ENCODE results near the gene SULF2. TPM values are rescaled to one million over a fixed set of nuclear protein-coding genes. Genes with fewer than 3 reads are reported as not detected.

Gene SULF2
- total RNA-seq, 1 experiment from 2014 or later = 66.1 TPM

DNA sequence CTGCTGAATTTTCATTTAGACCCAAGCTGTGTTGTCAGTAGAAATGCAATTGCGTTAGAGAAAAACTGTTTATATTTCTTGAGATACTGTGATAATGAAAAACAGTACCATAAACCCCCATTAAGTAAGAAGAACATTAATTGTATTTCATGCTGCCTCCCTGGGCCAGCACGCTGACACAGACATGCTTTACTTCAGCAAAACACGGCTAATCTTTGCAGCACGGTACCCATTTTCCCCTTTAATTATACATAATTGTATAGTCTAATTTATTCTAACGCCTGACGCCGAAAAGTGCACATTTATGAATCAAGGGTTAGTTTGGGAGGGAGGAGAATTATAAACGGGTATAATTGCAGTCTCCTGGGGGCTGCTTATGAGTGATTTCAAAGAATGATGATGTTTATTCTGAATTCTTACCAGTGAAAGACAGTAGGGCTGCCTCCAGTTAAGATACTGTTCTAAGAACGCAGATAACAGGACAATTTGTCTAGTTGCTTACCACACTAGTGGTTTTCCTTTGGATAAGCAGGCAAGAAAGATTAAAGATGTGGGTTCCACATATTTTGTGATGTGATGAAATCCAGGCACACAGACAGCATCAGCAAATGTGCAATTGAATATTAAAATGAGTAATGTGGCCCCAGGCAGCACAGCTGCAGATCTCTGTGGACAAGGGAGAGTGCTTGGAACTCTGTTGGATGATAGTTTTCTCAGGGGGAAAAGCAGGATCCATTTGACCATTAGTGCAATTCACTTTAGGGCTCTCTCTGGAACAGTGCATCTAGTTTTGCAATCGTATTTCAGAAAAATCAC, 4.7 kb upstream of the SULF2 start:
- H3K9me3 ChIP-seq = no peaks in the 10 kb centered on the region
- TF ChIP-seq, protein P1, sequence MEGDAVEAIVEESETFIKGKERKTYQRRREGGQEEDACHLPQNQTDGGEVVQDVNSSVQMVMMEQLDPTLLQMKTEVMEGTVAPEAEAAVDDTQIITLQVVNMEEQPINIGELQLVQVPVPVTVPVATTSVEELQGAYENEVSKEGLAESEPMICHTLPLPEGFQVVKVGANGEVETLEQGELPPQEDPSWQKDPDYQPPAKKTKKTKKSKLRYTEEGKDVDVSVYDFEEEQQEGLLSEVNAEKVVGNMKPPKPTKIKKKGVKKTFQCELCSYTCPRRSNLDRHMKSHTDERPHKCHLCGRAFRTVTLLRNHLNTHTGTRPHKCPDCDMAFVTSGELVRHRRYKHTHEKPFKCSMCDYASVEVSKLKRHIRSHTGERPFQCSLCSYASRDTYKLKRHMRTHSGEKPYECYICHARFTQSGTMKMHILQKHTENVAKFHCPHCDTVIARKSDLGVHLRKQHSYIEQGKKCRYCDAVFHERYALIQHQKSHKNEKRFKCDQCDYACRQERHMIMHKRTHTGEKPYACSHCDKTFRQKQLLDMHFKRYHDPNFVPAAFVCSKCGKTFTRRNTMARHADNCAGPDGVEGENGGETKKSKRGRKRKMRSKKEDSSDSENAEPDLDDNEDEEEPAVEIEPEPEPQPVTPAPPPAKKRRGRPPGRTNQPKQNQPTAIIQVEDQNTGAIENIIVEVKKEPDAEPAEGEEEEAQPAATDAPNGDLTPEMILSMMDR (IDR thresholded peaks at IDR 0.05; ENCODE audit: insufficient read depth in 1 of 2, low read depth in 1 of 2, low read length in 1 of 2, severe bottlenecking in 1 of 2, unreplicated experiment in 1 of 2) = no peak
- BruUV-seq (replicated peaks) = no TSS peak
- no peak overlapping the region for H3K27ac Mint-ChIP-seq (ENCODE audit: unreplicated experiment)
- ChIA-PET POLR2A (no interaction called here), CTCF (no interaction called here)
- peaks cover 9% of the 10 kb centered on the region for H3K36me3 Mint-ChIP-seq (ENCODE audit: insufficient read depth, unreplicated experiment)
- peaks cover 27% of the 10 kb centered on the region for H3K4me1 Mint-ChIP-seq (ENCODE audit: low read depth, unreplicated experiment)
- H3K9me3 Mint-ChIP-seq (ENCODE audit: unreplicated experiment) = no peaks in the 10 kb centered on the region
- DNase-seq = no peak
- H3K36me3 ChIP-seq (ENCODE audit: control insufficient read depth, insufficient read depth, low read length) = no peaks in the 10 kb centered on the region
- intact Hi-C loops (cut with micrococcal nuclease; ENCODE audit: unreplicated experiment) = loop anchor here (5.0 to 10.0 kb wide), 2 partner anchors 128 to 165 kb away; no protein-coding TSS in a partner anchor
- peaks cover 5% of the 10 kb centered on the region for H3K4me1 ChIP-seq
- H3K4me3 Mint-ChIP-seq (ENCODE audit: unreplicated experiment) = no peak overlapping the region
- H3K27me3 ChIP-seq (replicated peaks; ENCODE audit: control insufficient read depth, insufficient read depth, low read length) = no peaks in the 10 kb centered on the region
- H3K4me3 ChIP-seq (ENCODE audit: low read depth, low read length) = no peak overlapping the region
- H3K27me3 Mint-ChIP-seq (ENCODE audit: insufficient read depth, unreplicated experiment) = no peaks in the 10 kb centered on the region

DNA sequence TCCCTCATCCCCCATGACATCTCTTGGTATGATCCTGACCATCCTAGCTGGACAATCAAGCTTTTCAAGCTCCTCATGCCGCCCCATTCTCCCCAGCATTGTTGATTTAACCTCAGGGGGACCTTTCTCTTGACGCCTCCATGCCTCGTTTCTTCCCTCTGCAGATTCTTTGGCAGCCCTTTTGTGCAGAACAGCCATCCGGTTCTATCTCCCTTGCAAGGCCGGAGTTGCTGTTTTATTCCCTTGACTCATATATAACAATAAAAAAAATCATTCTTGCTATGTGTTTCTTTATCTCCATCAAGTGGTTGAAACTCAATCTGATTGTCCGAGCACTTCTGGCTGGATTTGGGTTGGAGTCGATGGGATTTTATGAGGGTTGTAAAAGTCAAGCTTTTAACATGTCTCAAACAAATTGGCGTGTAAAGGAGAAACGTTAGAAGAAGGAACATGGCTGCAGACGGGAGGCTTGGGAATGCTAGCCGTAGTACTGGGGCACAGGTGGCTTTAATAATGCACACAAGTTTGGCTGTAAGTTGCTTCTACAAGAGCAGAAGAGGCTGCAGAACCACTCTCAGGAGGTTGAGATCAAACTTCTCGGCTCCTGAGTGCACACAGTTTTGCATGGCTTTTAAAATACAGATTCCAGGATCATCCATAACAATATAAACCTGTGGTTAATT, 3.9 kb upstream of the SULF2 start:
- Mint-ChIP-seq H3K27me3 (ENCODE audit: insufficient read depth, unreplicated experiment) (peaks cover 2% of the 10 kb centered on the region), H3K27ac (ENCODE audit: unreplicated experiment) (no peak overlapping the region), H3K36me3 (ENCODE audit: insufficient read depth, unreplicated experiment) (peaks cover 9% of the 10 kb centered on the region), H3K9me3 (ENCODE audit: unreplicated experiment) (no peaks in the 10 kb centered on the region), H3K4me1 (ENCODE audit: low read depth, unreplicated experiment) (peaks cover 31% of the 10 kb centered on the region), H3K4me3 (ENCODE audit: unreplicated experiment) (no peak overlapping the region)
- BruUV-seq (replicated peaks) = no TSS peak
- POLR2A ChIA-PET = no interaction called here
- CTCF ChIA-PET = interaction anchor here (0.7 kb wide), 1 partner anchor 831 kb away, joined by 4 read pairs; no protein-coding TSS in a partner anchor
- Histone ChIP-seq H3K9me3 (no peaks in the 10 kb centered on the region), H3K27me3 (replicated peaks; ENCODE audit: control insufficient read depth, insufficient read depth, low read length) (no peaks in the 10 kb centered on the region), H3K4me1 (peaks cover 8% of the 10 kb centered on the region), H3K4me3 (ENCODE audit: low read depth, low read length) (no peak overlapping the region), H3K36me3 (ENCODE audit: control insufficient read depth, insufficient read depth, low read length) (no peaks in the 10 kb centered on the region)
- intact Hi-C loops (cut with micrococcal nuclease; ENCODE audit: unreplicated experiment) = loop anchor here (5.0 to 10.0 kb wide), 2 partner anchors 127 to 166 kb away; no protein-coding TSS in a partner anchor
- DNase-seq = no peak
- TF ChIP-seq, protein P1 (IDR thresholded peaks at IDR 0.05; ENCODE audit: insufficient read depth in 1 of 2, low read depth in 1 of 2, low read length in 1 of 2, severe bottlenecking in 1 of 2, unreplicated experiment in 1 of 2) = no peak

DNA sequence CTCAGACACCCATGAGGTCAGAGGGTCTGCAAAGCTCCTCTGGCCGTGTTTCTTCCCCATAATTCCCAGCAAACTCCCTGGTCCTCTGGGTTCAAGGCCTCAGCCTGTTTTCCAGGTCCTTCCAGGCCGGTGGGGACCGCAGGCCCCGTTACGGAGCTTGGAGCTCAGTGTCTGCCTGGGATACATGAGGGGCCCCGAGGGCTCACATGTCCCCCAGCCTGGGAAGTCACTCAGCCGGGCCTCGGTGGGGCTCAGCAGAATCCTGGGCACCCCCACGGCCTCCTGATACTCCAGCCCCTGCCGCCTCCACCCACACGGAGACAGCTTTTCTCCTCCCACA, 3.4 kb upstream of the SULF2 start:
- H3K4me3 ChIP-seq (ENCODE audit: low read depth, low read length) = no peak overlapping the region
- no peaks in the 10 kb centered on the region for H3K9me3 Mint-ChIP-seq (ENCODE audit: unreplicated experiment)
- no peaks in the 10 kb centered on the region for H3K9me3 ChIP-seq
- no peak overlapping the region for H3K27ac Mint-ChIP-seq (ENCODE audit: unreplicated experiment)
- H3K27me3 ChIP-seq (replicated peaks; ENCODE audit: control insufficient read depth, insufficient read depth, low read length) = no peaks in the 10 kb centered on the region
- intact Hi-C loops (cut with micrococcal nuclease; ENCODE audit: unreplicated experiment) = loop anchor here (5.0 to 10.0 kb wide), 2 partner anchors 126 to 166 kb away; no protein-coding TSS in a partner anchor
- TF ChIP-seq, protein P1 (IDR thresholded peaks at IDR 0.05; ENCODE audit: insufficient read depth in 1 of 2, low read depth in 1 of 2, low read length in 1 of 2, severe bottlenecking in 1 of 2, unreplicated experiment in 1 of 2) = no peak
- peaks cover 9% of the 10 kb centered on the region for H3K36me3 Mint-ChIP-seq (ENCODE audit: insufficient read depth, unreplicated experiment)
- H3K36me3 ChIP-seq (ENCODE audit: control insufficient read depth, insufficient read depth, low read length) = no peaks in the 10 kb centered on the region
- no peak overlapping the region for H3K4me3 Mint-ChIP-seq (ENCODE audit: unreplicated experiment)
- POLR2A ChIA-PET = no interaction called here
- peaks cover 13% of the 10 kb centered on the region for H3K4me1 ChIP-seq
- peaks cover 36% of the 10 kb centered on the region for H3K4me1 Mint-ChIP-seq (ENCODE audit: low read depth, unreplicated experiment)
- peaks cover 2% of the 10 kb centered on the region for H3K27me3 Mint-ChIP-seq (ENCODE audit: insufficient read depth, unreplicated experiment)
- DNase-seq = no peak
- CTCF ChIA-PET = interaction anchor here (0.7 kb wide), 1 partner anchor 832 kb away, joined by 4 read pairs; no protein-coding TSS in a partner anchor
- BruUV-seq (replicated peaks) = no TSS peak

Measured in Caco-2 (cell line).